HL-60 (cell line): ENCODE data around the gene GPD1L.

Experiments used
- DNase-seq, 2 experiments: peaks; one replicate each; pipeline ENCODE4 v3.0.0-alpha.2; 2010 to 2020; ENCODE audit warnings: low read depth in 1 of 2, low spot score in 1 of 2
- H3K27ac ChIP-seq: fragments of 250-450 bp; sonication (Bioruptor Pico); replicated peaks from 2 replicates; pipeline ENCODE4 v1.5.1; 2020; ENCODE audit warnings: mild to moderate bottlenecking, moderate library complexity
- H3K27me3 ChIP-seq: fragments of 250-450 bp; sonication (Bioruptor Pico); 2 replicates; pipeline ENCODE4 v1.5.1; 2021; ENCODE audit warnings: mild to moderate bottlenecking, moderate library complexity; ENCODE audit not compliant: insufficient read depth, poor library complexity, severe bottlenecking
- H3K4me3 ChIP-seq: replicated peaks from 2 replicates; pipeline ENCODE4 v1.5.1; 2011; ENCODE audit warnings: mild to moderate bottlenecking, control low read depth, low read length; ENCODE audit not compliant: insufficient read depth
- CTCF ChIP-seq: IDR thresholded peaks from one replicate; pipeline ENCODE4 v1.5.1; 2011; ENCODE audit warnings: low read length, control low read depth, inconsistent platforms; ENCODE audit not compliant: insufficient read depth
- GABPA ChIP-seq: IDR thresholded peaks from 2 replicates; pipeline ENCODE4 v1.6.1; 2012; ENCODE audit warnings: low read depth
- POLR2AphosphoS5 ChIP-seq: IDR thresholded peaks from 2 replicates; pipeline ENCODE4 v1.6.1; 2012; ENCODE audit warnings: low read depth
- SPI1 ChIP-seq: IDR thresholded peaks from 2 replicates; pipeline ENCODE4 v1.6.1; 2012; ENCODE audit warnings: low read depth, mild to moderate bottlenecking, borderline replicate concordance
- TF ChIP-seq, protein P1 (sequence below): IDR thresholded peaks from 2 replicates; pipeline ENCODE4 v1.6.1; 2012; ENCODE audit warnings: low read depth; ENCODE audit not compliant: insufficient replicate concordance

Gene GPD1L

DNA sequence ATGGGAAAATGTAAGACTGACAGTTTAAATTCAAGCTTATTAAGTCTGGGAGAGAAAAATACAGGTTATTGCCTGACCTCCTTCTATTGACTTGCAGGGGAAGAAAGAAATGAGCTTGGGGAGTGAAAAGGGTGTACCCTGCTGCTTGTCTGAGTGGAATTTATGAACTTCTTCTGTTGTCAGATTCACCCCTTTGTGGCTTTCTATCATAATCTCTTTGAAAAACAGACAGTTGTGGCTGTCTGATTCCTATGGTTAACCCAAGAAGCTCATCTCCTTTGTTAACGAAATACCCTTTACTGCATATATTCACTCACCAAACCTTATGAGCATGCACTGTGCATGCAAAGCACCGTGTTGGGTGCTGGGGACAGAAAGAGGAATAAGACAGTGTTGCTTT is 22.5 kb downstream of the GPD1L start:
- Histone ChIP-seq H3K27me3 (no peaks in the 10 kb centered on the region), H3K27ac (no peak overlapping the region), H3K4me3 (no peak overlapping the region)
- DNase-seq = no peak
- TF ChIP-seq CTCF = no peak

DNA sequence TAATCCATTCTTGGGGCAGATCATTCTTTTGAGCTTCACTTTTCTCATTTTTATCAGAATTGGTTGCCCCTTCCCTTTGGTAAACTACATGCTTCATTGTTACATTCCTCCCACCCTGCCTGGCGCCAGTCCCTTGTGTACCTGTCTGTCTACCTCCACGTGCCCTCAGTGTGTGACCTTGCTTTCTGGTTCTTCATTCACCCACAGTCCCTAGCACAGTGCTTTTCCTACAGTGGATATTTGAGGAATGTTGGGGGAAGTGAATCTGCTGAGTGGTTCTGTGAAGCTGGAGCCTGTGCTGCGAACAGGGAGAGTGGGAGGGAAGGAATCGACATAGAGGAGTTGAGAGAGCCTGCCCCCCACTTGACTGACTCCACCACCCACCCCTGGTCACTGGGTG is 23.4 kb downstream of the GPD1L start:
- Histone ChIP-seq H3K4me3 (no peak overlapping the region), H3K27ac (no peak overlapping the region), H3K27me3 (no peaks in the 10 kb centered on the region)
- no peak for DNase-seq
- TF ChIP-seq, protein P1, sequence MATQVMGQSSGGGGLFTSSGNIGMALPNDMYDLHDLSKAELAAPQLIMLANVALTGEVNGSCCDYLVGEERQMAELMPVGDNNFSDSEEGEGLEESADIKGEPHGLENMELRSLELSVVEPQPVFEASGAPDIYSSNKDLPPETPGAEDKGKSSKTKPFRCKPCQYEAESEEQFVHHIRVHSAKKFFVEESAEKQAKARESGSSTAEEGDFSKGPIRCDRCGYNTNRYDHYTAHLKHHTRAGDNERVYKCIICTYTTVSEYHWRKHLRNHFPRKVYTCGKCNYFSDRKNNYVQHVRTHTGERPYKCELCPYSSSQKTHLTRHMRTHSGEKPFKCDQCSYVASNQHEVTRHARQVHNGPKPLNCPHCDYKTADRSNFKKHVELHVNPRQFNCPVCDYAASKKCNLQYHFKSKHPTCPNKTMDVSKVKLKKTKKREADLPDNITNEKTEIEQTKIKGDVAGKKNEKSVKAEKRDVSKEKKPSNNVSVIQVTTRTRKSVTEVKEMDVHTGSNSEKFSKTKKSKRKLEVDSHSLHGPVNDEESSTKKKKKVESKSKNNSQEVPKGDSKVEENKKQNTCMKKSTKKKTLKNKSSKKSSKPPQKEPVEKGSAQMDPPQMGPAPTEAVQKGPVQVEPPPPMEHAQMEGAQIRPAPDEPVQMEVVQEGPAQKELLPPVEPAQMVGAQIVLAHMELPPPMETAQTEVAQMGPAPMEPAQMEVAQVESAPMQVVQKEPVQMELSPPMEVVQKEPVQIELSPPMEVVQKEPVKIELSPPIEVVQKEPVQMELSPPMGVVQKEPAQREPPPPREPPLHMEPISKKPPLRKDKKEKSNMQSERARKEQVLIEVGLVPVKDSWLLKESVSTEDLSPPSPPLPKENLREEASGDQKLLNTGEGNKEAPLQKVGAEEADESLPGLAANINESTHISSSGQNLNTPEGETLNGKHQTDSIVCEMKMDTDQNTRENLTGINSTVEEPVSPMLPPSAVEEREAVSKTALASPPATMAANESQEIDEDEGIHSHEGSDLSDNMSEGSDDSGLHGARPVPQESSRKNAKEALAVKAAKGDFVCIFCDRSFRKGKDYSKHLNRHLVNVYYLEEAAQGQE = no peak
- TF ChIP-seq POLR2AphosphoS5 (no peak), GABPA (no peak), SPI1 (no peak), CTCF (no peak)

DNA sequence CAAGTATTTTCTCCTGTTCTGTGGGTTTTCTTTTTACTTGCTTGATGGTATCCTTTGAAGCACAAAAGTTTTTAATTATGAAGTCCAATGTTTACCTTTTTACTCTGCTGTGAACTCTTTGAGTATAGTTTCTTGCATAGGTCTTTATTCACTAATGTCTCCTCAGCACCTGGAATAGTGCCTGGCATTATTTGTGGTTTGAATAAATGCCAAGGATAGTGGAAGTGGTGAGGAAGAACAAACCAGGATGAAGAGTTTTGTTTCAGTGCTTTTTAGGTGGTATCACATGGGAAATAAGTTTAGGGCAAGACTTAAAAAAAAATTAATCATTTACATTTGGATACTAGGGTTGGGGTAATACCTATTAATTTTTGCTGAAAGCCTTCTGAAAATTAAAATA is 25.7 kb downstream of the GPD1L start:
- DNase-seq = no peak
- TF ChIP-seq SPI1 (no peak), GABPA (no peak), POLR2AphosphoS5 (no peak), CTCF (no peak)
- TF ChIP-seq, protein P1 = no peak
- H3K4me3 ChIP-seq = no peak overlapping the region
- no peak overlapping the region for H3K27ac ChIP-seq
- no peaks in the 10 kb centered on the region for H3K27me3 ChIP-seq

DNA sequence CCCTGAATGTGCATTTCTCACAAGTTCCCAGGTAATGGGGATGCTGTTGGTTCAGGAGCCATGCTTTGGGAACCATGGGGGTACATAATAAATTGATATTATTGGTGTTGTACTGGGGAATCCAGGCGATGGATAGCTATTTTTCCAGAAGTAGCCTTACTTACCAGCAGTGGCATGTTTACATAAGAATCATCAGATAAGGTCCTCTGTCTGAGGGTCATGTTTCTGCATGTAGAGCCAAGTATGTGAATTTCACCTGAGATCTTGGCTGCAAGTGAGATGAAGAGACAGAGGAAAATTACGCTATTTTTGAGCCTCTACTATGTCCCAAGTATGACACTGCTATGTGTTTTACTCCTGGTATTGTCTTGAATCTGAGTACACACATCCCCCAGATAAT is 26.3 kb downstream of the GPD1L start:
- Histone ChIP-seq H3K27ac (no peak overlapping the region), H3K27me3 (no peaks in the 10 kb centered on the region), H3K4me3 (no peak overlapping the region)
- TF ChIP-seq POLR2AphosphoS5 = no peak
- no peak for TF ChIP-seq SPI1
- TF ChIP-seq, protein P1 = no peak
- no peak for TF ChIP-seq CTCF
- TF ChIP-seq GABPA = no peak
- DNase-seq = no peak
